Stomach (tissue), 4 donors: ENCODE measurements around the gene CST2.
"Not testable (repeated sequence)": the region's sequence is repeated elsewhere in the genome, so short reads cannot be mapped to it uniquely, and the experiment has no call there.

Experiments
- CTCF ChIP-seq, 7 experiments: fragments of 450-650 bp in 4 of 7; fragments of 200-600 bp in 3 of 7; sonication (generic) in 3 of 7; IDR thresholded peaks; one replicate each; pipeline ENCODE4 v1.5.1; 2016 to 2019; ENCODE audit warnings: antibody characterized with exemption in 7 of 7, control low read depth in 2 of 7, mild to moderate bottlenecking in 1 of 7
- EP300 ChIP-seq: sonication (generic); formaldehyde crosslinking; IDR thresholded peaks from one replicate; pipeline ENCODE4 v1.6.1; 2017; ENCODE audit warnings: antibody characterized with exemption
- POLR2A ChIP-seq, 4 donors: fragments of 450-650 bp; IDR thresholded peaks; one replicate each; pipeline ENCODE4 v1.6.1; 2016; ENCODE audit warnings: antibody characterized with exemption in 4 of 4, control low read depth in 2 of 4, mild to moderate bottlenecking in 1 of 4, moderate library complexity in 1 of 4

GRCh38 chr20:23777380-23777779 lies 49.1 kb downstream of the CST2 start:
- TF ChIP-seq CTCF (IDR thresholded peaks at IDR 0.05); POLR2A (IDR thresholded peaks at IDR 0.05); EP300: not testable (repeated sequence)
